Effector memory CD4-positive, alpha-beta T cell (primary cell): ENCODE data around the gene ATF6.

Source experiments
- DNase-seq, 3 donors: peaks; one replicate each; pipeline ENCODE4 v3.0.0-alpha.2; 2020
- H3K27ac ChIP-seq: 2 replicates; pipeline ENCODE4 v1.7.0; 2013; ENCODE audit warnings: mild to moderate bottlenecking, low read length, moderate library complexity; ENCODE audit not compliant: insufficient read depth, poor library complexity, severe bottlenecking
- H3K27me3 ChIP-seq: replicated peaks from 2 replicates; pipeline ENCODE4 v1.7.0; 2013; ENCODE audit warnings: mild to moderate bottlenecking, low read length; ENCODE audit not compliant: insufficient read depth, control insufficient read depth, poor library complexity, severe bottlenecking
- H3K36me3 ChIP-seq: 2 replicates; pipeline ENCODE4 v1.7.0; 2013; ENCODE audit warnings: mild to moderate bottlenecking, low read length, moderate library complexity; ENCODE audit not compliant: control insufficient read depth, insufficient read depth
- H3K4me1 ChIP-seq: 2 replicates; pipeline ENCODE4 v1.7.0; 2013; ENCODE audit warnings: low read length, mild to moderate bottlenecking; ENCODE audit not compliant: control insufficient read depth, insufficient read depth, poor library complexity, severe bottlenecking
- H3K4me3 ChIP-seq: 2 replicates; pipeline ENCODE4 v1.7.0; 2013; ENCODE audit warnings: low read length, low read depth, mild to moderate bottlenecking; ENCODE audit not compliant: insufficient read depth, poor library complexity, severe bottlenecking
- H3K9me3 ChIP-seq: 2 replicates; pipeline ENCODE4 v1.7.0; 2013; ENCODE audit warnings: mild to moderate bottlenecking, low read length, moderate library complexity; ENCODE audit not compliant: control insufficient read depth

ATF6 gene

DNA sequence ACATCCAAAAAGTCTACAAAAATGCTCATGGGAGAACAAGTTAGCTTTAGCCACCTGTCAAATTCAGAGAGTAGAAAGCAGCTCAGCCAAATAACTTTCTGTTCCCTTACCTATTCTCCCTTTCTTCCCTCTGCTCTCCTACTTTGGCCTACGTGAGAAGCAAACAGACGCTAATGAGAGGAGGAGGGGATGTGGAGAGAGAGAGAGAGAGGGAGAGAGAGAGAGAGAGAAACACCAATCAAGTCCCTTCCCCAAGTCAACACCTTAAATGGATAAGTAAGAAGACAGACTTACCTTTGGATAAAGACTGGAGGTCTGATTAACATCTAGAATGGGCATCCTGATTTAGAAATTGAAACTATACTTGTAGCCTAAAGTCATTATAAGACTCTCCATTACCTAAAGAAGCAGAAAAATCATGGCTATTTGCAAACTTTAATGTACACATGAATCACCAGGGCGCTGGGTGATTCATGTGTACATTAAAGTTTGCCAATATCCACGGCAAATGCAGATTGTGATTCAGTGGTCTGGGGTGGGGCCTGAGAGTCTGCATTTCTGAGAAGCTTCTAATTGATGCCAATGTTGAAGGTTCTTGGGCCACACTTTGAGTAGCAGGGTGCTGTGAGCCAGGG is 29.7 kb upstream of the ATF6 start:
- no peak for DNase-seq
- no peaks in the 10 kb centered on the region for H3K27me3 ChIP-seq
- no peaks in the 10 kb centered on the region for H3K36me3 ChIP-seq
- no peaks in the 10 kb centered on the region for H3K4me1 ChIP-seq
- H3K9me3 ChIP-seq, result no peaks in the 10 kb centered on the region
- no peak overlapping the region for H3K4me3 ChIP-seq
- no peak overlapping the region for H3K27ac ChIP-seq

DNA sequence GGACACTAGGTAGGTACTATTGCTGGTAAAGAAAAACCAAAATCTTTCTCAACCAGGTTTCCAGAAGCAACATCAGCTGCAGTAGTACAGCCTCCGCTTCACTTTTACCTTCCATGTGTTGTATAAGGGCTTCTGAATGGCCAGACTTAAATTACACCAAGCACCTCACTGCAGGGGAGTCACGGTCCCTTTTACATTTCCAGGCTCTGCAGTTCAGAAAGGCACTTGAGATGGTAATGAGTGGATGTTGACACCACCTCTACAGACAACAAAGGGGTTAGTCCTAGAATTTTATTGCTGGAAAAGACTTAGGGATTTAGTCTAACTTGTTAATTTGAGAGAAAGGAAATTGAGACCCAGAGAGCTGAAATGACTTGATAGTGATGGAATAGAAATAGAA is 28.5 kb upstream of the ATF6 start:
- H3K4me1 ChIP-seq, result no peaks in the 10 kb centered on the region
- no peaks in the 10 kb centered on the region for H3K9me3 ChIP-seq
- H3K36me3 ChIP-seq, result no peaks in the 10 kb centered on the region
- H3K27ac ChIP-seq, result no peak overlapping the region
- DNase-seq, result no peak
- H3K27me3 ChIP-seq, result no peaks in the 10 kb centered on the region
- no peak overlapping the region for H3K4me3 ChIP-seq

DNA sequence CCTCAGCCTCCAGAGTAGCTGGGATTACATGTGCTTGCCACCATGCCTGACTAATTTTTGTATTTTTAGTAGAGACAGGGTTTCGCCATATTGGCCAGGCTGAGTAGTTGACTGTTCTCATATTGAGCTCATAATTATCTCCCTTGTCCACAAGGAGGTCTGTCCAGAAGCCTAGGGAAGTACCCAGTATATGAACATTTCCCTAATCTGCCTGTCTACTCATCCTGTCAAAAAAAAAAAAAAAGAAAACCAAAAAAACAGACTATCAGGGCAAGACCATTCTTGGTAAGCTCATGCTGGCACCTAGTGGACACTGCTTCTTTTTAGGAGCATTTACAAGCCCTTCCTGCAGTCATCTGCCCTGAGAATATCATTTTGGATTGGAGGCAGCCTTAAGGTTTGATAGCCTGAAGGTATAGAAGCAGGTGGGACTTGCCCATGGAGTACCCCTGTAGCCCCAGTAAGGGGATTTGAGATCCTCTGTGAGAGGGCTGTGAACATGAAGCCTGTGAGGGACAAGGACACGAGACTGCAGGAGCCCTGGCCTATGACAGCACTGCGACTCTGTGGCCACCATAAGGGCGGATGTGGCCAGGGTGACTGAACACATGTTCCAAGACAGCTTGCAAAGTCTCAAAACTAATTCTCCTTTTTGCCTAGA is 27.4 kb upstream of the ATF6 start:
- H3K9me3 ChIP-seq, result no peaks in the 10 kb centered on the region
- H3K27me3 ChIP-seq, result no peaks in the 10 kb centered on the region
- H3K36me3 ChIP-seq, result no peaks in the 10 kb centered on the region
- H3K4me3 ChIP-seq, result no peak overlapping the region
- no peaks in the 10 kb centered on the region for H3K4me1 ChIP-seq
- DNase-seq, result peak; percentile 11 to 41 (median 29)
- H3K27ac ChIP-seq, result no peak overlapping the region

DNA sequence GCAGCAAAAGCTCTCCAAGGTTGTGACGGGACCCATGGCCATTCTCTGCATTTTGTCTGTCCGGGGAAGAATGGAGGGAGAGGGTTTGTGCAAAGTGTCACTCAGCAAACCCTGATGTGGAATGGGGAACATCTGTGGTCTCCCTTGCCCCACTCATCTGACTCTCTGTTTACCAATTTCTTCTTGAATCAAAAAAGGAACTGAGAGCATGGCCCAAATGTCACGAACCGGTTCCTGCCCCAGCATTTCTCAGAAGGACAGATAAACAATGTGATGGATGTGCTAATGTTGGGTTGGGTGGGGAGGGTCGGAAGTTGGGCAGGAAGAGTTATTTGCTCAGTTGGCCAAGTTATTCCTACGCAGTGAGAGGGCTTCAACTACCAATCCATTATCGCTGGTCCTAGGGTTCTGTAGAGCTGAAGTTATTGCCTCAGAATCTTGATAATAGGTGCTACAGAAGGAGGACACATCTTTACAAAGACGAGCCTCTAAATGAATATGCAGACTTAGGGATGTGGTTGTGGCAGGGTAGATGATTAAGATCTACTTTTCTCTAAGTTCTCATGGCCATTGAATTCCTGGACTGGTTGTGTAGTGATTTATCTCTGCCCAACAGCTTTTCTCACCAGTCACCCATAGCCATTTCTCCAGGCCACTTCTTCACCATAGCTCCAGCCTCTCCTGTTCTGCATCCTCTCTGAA is 26.1 kb upstream of the ATF6 start:
- Histone ChIP-seq H3K36me3 (no peaks in the 10 kb centered on the region), H3K4me3 (no peak overlapping the region), H3K4me1 (no peaks in the 10 kb centered on the region), H3K9me3 (no peaks in the 10 kb centered on the region), H3K27me3 (no peaks in the 10 kb centered on the region), H3K27ac (no peak overlapping the region)
- no peak for DNase-seq

DNA sequence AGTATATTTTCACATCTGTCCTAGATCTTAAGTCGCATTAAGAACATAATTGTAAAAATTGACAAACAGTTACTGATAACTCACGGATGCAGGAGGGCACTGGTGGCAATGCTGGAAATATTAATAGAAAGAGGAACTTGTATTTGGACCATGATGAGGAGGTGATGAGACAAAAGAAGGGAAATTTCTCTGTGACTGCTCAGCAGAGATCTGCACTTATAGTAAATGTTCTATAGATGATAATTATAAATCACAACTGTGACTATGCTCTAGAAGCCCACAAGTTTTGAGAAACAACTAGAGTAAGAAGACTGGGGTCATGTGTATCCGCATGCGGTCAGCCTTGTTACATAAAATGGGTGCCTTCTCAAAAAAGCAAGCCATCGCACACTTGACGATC is 25.2 kb upstream of the ATF6 start:
- Histone ChIP-seq H3K4me3 (no peak overlapping the region), H3K4me1 (no peaks in the 10 kb centered on the region), H3K9me3 (no peaks in the 10 kb centered on the region), H3K27me3 (no peaks in the 10 kb centered on the region), H3K36me3 (no peaks in the 10 kb centered on the region), H3K27ac (no peak overlapping the region)
- DNase-seq, result no peak

DNA sequence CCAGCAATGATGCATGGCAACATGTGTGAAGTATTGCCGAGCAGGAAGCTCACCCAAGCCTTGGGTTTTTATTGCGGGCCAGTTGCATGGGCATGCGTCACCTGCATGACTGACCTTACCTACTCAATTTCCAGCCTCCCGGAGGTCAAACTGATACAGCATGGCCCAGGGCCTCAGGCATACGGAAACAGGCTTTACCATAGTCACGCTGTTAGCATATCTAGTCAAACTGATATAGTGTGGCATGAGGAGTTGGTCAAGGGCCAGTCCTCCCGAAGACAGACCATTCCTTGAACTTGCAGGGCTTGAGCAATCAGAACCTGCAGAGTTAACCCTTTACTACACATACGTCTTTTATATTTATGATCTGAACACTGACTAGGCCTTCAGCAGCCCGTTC is 22.9 kb upstream of the ATF6 start:
- H3K4me1 ChIP-seq, result no peaks in the 10 kb centered on the region
- no peaks in the 10 kb centered on the region for H3K27me3 ChIP-seq
- H3K4me3 ChIP-seq, result no peak overlapping the region
- H3K9me3 ChIP-seq, result no peaks in the 10 kb centered on the region
- DNase-seq, result no peak
- H3K27ac ChIP-seq, result no peak overlapping the region
- no peaks in the 10 kb centered on the region for H3K36me3 ChIP-seq

DNA sequence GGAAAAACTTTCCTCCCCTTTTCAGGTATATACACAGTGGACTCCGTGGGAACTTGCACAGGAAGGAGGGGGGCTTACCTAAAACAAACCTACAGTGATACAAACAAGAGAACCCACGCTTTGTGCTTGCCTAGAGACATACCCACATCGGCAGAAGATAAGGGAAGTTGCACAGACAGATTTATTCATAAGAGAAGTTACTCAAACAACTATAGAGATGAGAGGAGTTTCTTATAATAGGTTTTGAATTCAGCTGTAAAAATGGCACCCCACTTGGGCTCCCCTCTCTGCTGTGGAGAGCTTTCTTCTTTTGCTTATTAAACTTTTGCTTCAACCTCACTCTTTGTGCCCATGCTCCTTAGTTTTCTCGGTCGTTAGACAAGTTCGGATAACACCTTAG is 18.3 kb upstream of the ATF6 start:
- DNase-seq, result no peak

DNA sequence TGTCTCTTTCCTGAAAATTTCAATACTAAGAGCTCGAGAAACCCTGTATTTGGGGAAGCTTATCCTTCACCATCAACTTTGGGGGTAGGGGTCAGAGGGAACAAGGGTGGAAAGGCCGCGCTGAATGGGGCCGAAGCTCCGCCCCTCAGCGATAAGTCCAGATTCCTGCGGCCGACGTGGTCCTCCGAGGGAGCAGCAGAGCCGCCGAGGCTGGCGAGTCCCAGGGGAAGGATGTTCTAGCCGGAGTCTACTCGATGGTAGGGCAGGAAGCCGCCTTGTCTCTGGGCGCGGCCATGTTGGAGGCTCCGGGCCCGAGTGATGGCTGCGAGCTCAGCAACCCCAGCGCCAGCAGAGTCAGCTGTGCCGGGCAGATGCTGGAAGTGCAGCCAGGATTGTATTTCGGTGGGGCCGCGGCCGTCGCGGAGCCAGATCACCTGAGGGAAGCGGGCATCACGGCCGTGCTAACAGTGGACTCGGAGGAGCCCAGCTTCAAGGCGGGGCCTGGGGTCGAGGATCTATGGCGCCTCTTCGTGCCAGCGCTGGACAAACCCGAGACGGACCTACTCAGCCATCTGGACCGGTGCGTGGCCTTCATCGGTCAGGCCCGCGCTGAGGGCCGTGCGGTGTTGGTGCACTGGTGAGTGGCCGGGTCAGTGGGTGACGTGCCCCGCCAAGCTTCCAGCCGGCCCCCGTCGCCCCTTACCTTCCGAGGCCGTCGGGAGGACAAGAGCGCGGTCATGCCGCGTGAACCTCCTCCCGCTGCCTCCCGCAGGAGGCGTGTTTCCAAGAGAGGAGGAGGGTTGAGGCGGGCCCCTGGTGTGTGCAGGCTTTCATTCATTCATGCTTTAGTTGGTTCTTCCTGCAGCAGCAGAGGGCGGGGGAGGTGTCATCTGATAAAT is 16.4 kb upstream of the ATF6 start, which contains the start of gene DUSP12:
Gene DUSP12 (plus strand): TSS at position 278 of the 899 bp plus-strand sequence. CDS start 16 bp downstream, at position 294.
- Histone ChIP-seq H3K4me3 (peak within 1 kb of the TSS; percentile 82), H3K27ac (peak within 1 kb of the TSS; percentile 66), H3K4me1 (no peaks in the 10 kb centered on the region), H3K36me3 (peaks cover 26% of the 10 kb centered on the region), H3K27me3 (no peaks in the 10 kb centered on the region), H3K9me3 (no peaks in the 10 kb centered on the region)
- peak; percentile 66 to 75 (median 75) for DNase-seq

More for the DNA sequence above, 18.3 kb upstream of the ATF6 start:
- H3K27me3 ChIP-seq, result no peaks in the 10 kb centered on the region
- no peak overlapping the region for H3K4me3 ChIP-seq
- H3K27ac ChIP-seq, result no peak overlapping the region
- no peaks in the 10 kb centered on the region for H3K9me3 ChIP-seq
- H3K4me1 ChIP-seq, result no peaks in the 10 kb centered on the region
- peaks cover 13% of the 10 kb centered on the region for H3K36me3 ChIP-seq

DNA sequence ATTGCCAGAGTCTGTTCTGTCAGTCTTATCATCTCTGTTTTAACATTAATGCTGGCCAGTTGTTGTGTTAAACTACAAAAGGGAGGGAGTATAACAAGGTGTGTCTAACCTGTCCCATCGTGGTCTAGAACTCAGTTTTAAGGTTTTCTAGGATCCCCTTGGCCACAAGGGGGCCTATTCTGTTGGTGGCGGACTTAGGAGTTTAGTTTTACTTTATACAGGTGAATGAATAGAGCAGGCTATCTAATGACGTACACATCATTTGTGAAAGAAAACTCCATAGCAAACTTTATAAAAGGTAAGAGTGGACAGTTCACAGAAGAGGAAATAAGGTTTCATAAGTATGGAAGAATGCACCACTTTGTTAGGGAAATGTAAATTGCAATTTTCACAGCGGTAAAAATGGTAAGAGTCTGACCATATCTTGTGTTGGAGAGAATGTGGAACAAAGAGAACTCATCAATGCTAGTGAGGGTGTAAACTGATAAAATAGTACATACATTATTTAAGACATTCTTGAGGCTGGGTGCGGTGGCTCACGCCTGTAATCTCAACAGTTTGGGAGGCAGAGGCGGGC is 2.5 kb upstream of the ATF6 start:
- H3K9me3 ChIP-seq, result no peaks in the 10 kb centered on the region
- H3K36me3 ChIP-seq, result peaks cover under 1% of the 10 kb centered on the region
- H3K4me1 ChIP-seq, result peaks cover 6% of the 10 kb centered on the region
- DNase-seq, result peak in 1 of 3 donors; percentile 31
- H3K4me3 ChIP-seq, result no peak overlapping the region
- H3K27me3 ChIP-seq, result no peaks in the 10 kb centered on the region
- no peak overlapping the region for H3K27ac ChIP-seq
